RWPE2 (cell line): Measurements from ENCODE around the gene TKTL2.

ENCODE experiments used
- ATAC-seq: fragments of 200-7000 bp; cut with Tn5 transposase; 3 replicates; pipeline ENCODE4 v1.9.1; 2021; ENCODE audit warnings: low read depth
- DNase-seq: peaks from one replicate; pipeline ENCODE4 v3.0.0-alpha.2; 2020; ENCODE audit warnings: low spot score
- H3K27ac ChIP-seq: fragments of 450-650 bp; 2 replicates; pipeline ENCODE4 v1.5.1; 2017; ENCODE audit warnings: mild to moderate bottlenecking; ENCODE audit not compliant: poor library complexity, severe bottlenecking
- H3K27me3 ChIP-seq: fragments of 250-450 bp; sonication (Bioruptor Pico); 2 replicates; pipeline ENCODE4 v1.5.1; 2021; ENCODE audit warnings: mild to moderate bottlenecking, moderate library complexity; ENCODE audit not compliant: insufficient read depth, poor library complexity, severe bottlenecking
- H3K36me3 ChIP-seq: fragments of 250-450 bp; sonication (Bioruptor Pico); 2 replicates; pipeline ENCODE4 v1.5.1; 2020; ENCODE audit warnings: low read depth, mild to moderate bottlenecking, moderate library complexity
- H3K4me1 ChIP-seq: fragments of 250-450 bp; sonication (Bioruptor Pico); 2 replicates; pipeline ENCODE4 v1.5.1; 2021; ENCODE audit warnings: mild to moderate bottlenecking, moderate library complexity; ENCODE audit not compliant: insufficient read depth, poor library complexity, severe bottlenecking
- H3K4me3 ChIP-seq: fragments of 250-450 bp; sonication (Bioruptor Pico); 2 replicates; pipeline ENCODE4 v1.5.1; 2021; ENCODE audit warnings: mild to moderate bottlenecking, moderate library complexity; ENCODE audit not compliant: severe bottlenecking
- H3K9me3 ChIP-seq: fragments of 250-450 bp; sonication (Bioruptor Pico); 2 replicates; pipeline ENCODE4 v1.5.1; 2021; ENCODE audit warnings: mild to moderate bottlenecking, moderate library complexity; ENCODE audit not compliant: severe bottlenecking
- CTCF ChIP-seq: fragments of 450-650 bp; IDR thresholded peaks from one replicate; pipeline ENCODE4 v1.5.1; 2017; ENCODE audit warnings: mild to moderate bottlenecking, moderate library complexity; ENCODE audit not compliant: poor library complexity, severe bottlenecking

Gene TKTL2

DNA sequence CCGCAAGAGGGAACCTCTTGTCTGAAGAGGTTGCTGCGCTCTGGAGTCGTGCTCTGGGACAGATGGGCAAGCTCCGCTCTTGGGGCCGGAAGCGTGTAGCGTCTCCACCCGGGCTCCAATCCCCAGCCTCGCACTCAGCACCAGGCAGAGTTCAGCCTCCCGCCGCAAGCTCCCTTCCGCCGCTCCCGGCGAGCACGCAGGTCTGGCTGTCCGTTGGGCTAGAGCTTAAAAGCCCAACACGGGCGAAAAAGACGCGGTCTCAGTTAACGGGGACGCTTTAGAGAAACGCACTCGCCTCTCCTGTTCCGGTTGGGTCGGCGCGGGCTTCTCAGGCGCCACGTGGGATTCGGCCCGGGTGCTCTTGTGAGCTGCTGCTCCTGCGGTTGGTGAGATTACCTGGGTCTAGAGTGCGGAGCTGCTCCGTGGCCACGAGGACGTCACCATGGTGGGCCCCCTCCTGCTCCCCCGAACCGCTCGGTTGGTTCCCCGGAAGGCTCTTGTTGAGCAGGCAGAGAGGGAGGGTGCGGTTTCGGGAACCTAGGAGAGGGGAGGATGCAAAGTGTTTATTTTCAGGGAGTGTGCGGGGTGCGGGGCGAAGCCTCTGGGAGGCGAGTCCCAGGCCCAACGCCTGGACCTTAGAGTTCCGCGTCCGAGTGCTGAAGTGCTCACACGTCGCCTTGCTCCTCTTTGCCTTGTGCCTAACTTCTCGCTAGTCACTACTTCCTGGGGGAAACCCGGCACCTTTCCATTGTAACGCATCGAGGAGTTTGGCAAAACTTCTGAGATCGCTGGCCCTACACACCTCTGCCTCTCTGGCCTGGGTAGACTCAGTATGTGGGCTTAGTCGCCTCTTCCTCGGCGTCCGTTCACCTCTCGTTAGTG, 21.0 kb upstream of the TKTL2 start, which contains the start of gene TMA16:
TSS of gene TMA16 (plus strand) at position 331 of the 882 bp plus-strand sequence. CDS start at position 443, 112 bp downstream.
- peaks cover 25% of the 10 kb centered on the region; the same call in 1 of the 2 replicates for H3K36me3 ChIP-seq
- H3K9me3 ChIP-seq, result no peaks in the 10 kb centered on the region
- no peaks in the 10 kb centered on the region for H3K27me3 ChIP-seq
- TF ChIP-seq CTCF, result no peak
- ATAC-seq, result peak; percentile 90
- peaks cover 8% of the 10 kb centered on the region for H3K4me1 ChIP-seq
- peak; percentile 87 for DNase-seq
- peak within 1 kb of the TSS; percentile 86 for H3K27ac ChIP-seq
- H3K4me3 ChIP-seq, result peak within 1 kb of the TSS; percentile 72

DNA sequence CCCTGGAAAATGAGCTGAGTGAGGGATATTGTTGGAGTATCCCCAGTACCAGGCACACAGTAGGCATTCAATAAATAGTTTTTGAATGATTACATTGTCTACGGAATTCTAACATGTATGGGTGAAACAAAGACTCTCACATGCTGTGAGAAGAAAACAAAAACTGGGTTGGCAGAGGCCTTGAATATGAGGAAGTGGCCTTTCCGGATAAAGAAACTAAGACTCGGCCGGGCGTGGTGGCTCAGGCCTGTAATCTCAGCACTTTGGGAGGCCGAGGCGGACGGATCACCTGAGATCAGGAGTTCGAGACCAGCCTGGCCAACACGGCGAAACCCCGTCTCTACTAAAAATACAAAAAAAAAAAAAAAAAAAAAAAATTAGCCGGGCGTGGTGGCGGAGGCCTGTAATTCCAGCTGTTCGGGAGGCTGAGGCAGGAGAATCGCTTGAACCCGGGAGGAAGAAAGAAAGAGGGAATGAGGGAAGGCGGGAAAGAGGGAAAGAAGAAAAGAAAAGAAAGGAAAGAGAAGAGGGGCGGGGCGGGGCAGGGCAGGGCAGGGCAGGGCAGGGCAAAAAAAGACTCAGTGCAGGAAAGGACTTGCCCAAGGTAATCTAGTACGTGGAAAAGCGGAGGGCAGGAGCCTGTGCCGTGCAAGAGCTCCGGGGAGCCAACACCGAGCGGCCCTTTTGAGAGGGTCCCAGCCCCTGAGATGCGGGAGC, 20.2 kb upstream of the TKTL2 start:
- Histone ChIP-seq H3K27ac (peak overlapping the region; percentile 86), H3K9me3 (no peaks in the 10 kb centered on the region), H3K4me1 (peaks cover 8% of the 10 kb centered on the region), H3K36me3 (peaks cover 19% of the 10 kb centered on the region; the same call in 1 of the 2 replicates), H3K4me3 (peak overlapping the region; percentile 72), H3K27me3 (no peaks in the 10 kb centered on the region)
- no peak for DNase-seq
- ATAC-seq, result no peak; the same call in 2 of the 3 replicates
- no peak for TF ChIP-seq CTCF

GRCh38 chr4:163492951-163493504, 19.5 kb upstream of the TKTL2 start:
- no peak overlapping the region for H3K4me3 ChIP-seq
- H3K9me3 ChIP-seq, result no peaks in the 10 kb centered on the region
- no peak for ATAC-seq
- TF ChIP-seq CTCF, result no peak
- no peak overlapping the region for H3K27ac ChIP-seq
- H3K4me1 ChIP-seq, result peaks cover 8% of the 10 kb centered on the region
- peaks cover 14% of the 10 kb centered on the region; the same call in 1 of the 2 replicates for H3K36me3 ChIP-seq
- H3K27me3 ChIP-seq, result no peaks in the 10 kb centered on the region
- no peak for DNase-seq

- no peaks in the 10 kb centered on the region for H3K36me3 ChIP-seq
- ATAC-seq (no peak), DNase-seq (no peak)
- H3K4me3 ChIP-seq, result no peak overlapping the region
- H3K27me3 ChIP-seq, result no peaks in the 10 kb centered on the region
- TF ChIP-seq CTCF, result no peak
- no peaks in the 10 kb centered on the region for H3K4me1 ChIP-seq
- H3K27ac ChIP-seq, result no peak overlapping the region
- H3K9me3 ChIP-seq, result peaks cover 3% of the 10 kb centered on the region
Measured at GRCh38 chr4:163489929-163490328, 16.4 kb upstream of the TKTL2 start.
